Astrocyte (in vitro differentiated cells and primary cell): ENCODE results near the gene ADAMTS19.

Experiments used
- CTCF ChIP-seq: IDR thresholded peaks from 2 replicates; pipeline ENCODE4 v1.5.1; 2011; ENCODE audit warnings: low read depth, mild to moderate bottlenecking, inconsistent platforms, low read length, moderate library complexity; ENCODE audit not compliant: insufficient read depth
- EZH2 ChIP-seq: IDR thresholded peaks from 2 replicates; pipeline ENCODE4 v1.6.1; 2012; ENCODE audit warnings: mild to moderate bottlenecking, low read length, inconsistent platforms; ENCODE audit not compliant: insufficient read depth

GRCh38 chr5:129454461-129454860, 5.6 kb upstream of the ADAMTS19 start:
- TF ChIP-seq CTCF (no peak), EZH2 (no peak)
